Measurements from ENCODE around the gene GTF2H2C.
"Not testable (repeated sequence)": the region's sequence is repeated elsewhere in the genome, so short reads cannot be mapped to it uniquely, and the experiment has no call there.

DNA sequence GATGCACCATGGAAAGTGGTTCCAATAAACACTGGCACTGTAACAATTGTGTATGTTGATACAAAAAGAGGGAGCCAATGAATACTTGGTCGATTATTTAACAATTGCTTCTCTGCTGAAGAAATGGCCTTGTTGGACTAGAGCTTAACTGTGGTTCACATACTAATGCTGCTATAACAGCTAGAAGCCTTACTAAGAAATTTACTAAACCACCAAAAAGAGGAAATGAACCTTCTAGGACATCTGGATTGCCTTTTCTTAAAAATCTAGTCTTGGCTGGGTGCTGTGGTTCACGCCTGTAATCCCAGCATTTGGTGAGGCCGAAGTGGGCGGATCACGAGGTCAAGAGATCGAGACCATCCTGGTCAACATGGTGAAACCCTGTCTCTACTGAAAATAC is 42.0 kb downstream of the GTF2H2C start:
- TF ChIP-seq, protein P1, sequence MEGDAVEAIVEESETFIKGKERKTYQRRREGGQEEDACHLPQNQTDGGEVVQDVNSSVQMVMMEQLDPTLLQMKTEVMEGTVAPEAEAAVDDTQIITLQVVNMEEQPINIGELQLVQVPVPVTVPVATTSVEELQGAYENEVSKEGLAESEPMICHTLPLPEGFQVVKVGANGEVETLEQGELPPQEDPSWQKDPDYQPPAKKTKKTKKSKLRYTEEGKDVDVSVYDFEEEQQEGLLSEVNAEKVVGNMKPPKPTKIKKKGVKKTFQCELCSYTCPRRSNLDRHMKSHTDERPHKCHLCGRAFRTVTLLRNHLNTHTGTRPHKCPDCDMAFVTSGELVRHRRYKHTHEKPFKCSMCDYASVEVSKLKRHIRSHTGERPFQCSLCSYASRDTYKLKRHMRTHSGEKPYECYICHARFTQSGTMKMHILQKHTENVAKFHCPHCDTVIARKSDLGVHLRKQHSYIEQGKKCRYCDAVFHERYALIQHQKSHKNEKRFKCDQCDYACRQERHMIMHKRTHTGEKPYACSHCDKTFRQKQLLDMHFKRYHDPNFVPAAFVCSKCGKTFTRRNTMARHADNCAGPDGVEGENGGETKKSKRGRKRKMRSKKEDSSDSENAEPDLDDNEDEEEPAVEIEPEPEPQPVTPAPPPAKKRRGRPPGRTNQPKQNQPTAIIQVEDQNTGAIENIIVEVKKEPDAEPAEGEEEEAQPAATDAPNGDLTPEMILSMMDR (IDR thresholded peaks at IDR 0.05), result not testable (repeated sequence)
- TF ChIP-seq POLR2AphosphoS5, EP300, POLR2A (IDR thresholded peaks at IDR 0.05): not testable (repeated sequence)
